Adrenal gland (tissue), 5 donors: ENCODE results near the gene SPATC1L.

ENCODE experiments used
- POLR2A ChIP-seq, 2 donors: fragments of 450-650 bp; IDR thresholded peaks; one replicate each; pipeline ENCODE4 v1.6.1; 2017; ENCODE audit warnings: antibody characterized with exemption in 2 of 2, mild to moderate bottlenecking in 2 of 2, moderate library complexity in 1 of 2
- TF ChIP-seq, protein P1 (sequence below), 6 experiments: fragments of 450-650 bp in 4 of 6; fragments of 200-600 bp in 2 of 6; sonication (generic) in 1 of 6; IDR thresholded peaks; 1 replicate in 5 of 6; 2 replicates in 1 of 6; pipeline versions ENCODE4 v1.5.1 to v1.8.0; 2016 to 2021; ENCODE audit warnings: antibody characterized with exemption in 6 of 6, mild to moderate bottlenecking in 2 of 6, moderate library complexity in 1 of 6
- donor health status: DM: no; HTN: no; CAD: no.

DNA sequence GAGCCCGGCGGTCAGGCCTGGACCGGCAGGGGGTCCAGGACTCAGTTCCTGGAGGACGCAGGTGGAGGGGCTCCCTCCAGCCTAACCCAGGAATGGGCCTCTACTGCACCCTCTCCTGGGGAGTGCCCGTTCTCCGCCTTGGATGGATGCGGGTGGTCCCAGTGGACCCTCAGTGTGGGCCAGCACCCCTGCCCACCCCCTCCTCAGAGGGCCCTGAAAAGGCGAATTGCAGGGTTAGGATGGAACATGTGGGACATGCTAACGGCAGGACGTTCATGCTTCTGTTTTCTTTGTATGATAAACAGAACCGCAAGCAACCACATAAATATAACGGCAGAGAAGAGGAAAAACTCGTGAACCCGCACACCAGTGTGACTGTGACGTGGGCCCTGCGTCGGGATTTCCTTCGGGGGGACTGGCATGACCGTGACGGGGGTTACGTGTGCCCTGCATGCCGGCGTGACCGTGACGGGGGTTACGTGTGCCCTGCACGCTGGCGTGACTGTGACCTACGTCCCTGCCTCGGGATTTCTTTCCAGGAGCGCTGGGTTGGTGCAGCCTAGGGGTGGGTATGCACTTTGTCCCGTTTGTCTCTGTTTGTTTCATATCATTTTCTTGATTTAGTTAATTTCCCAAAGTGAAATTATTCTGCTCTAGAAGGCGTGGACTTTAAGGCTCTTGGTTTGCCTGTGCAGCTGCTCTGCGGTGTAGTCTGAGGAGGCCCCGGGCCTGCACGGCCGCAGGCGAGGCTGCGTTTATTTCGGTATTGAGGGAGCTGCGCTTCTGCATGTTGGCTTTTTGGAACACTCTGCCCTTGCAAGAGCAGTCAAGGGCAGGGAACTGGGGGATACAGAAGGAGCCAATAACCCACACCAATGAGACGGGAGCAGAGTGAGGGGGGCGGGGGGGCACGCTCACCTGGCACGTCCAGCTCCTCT is 32.0 kb downstream of the SPATC1L start:
- TF ChIP-seq, protein P1, sequence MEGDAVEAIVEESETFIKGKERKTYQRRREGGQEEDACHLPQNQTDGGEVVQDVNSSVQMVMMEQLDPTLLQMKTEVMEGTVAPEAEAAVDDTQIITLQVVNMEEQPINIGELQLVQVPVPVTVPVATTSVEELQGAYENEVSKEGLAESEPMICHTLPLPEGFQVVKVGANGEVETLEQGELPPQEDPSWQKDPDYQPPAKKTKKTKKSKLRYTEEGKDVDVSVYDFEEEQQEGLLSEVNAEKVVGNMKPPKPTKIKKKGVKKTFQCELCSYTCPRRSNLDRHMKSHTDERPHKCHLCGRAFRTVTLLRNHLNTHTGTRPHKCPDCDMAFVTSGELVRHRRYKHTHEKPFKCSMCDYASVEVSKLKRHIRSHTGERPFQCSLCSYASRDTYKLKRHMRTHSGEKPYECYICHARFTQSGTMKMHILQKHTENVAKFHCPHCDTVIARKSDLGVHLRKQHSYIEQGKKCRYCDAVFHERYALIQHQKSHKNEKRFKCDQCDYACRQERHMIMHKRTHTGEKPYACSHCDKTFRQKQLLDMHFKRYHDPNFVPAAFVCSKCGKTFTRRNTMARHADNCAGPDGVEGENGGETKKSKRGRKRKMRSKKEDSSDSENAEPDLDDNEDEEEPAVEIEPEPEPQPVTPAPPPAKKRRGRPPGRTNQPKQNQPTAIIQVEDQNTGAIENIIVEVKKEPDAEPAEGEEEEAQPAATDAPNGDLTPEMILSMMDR (IDR thresholded peaks at IDR 0.05) = no peak
- TF ChIP-seq POLR2A (IDR thresholded peaks at IDR 0.05) = no peak
